ENCODE measurements around the gene SUSD3.

DNA sequence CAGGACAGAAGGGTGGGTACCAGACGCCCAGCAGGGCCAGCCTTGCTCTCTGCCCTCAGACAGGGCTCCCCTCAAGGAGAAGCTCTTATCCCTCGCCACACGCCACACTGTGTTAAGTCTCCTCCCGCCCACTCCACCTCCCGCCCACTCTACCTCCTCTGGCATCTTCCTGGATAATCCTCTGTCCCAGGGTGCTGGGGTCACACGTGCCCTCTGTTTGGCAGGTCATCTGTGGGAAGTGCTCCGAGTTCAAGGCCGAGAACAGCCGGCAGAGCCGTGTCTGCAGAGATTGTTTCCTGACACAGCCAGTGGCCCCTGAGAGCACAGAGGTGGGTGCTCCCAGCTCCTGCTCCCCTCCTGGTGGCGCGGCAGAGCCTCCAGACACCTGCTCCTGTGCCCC is 26.0 kb upstream of the SUSD3 start:
- TF ChIP-seq MAX (IDR thresholded peaks at IDR 0.05; ENCODE audit: low read depth, low read length), result no peak
- TF ChIP-seq POLR2A (IDR thresholded peaks at IDR 0.05; ENCODE audit: extremely low read depth, insufficient read length), result no peak
- TF ChIP-seq CTCF (IDR thresholded peaks at IDR 0.05; ENCODE audit: low read depth, low read length), result no peak

Data from NB4 (cell line).